Left lung (tissue), 10 donors: ENCODE data around the gene RNF175. TPM values are rescaled to one million over a fixed set of nuclear protein-coding genes. Genes with fewer than 3 reads are reported as not detected.

Experiments used
- ATAC-seq: fragments of 200-7000 bp; cut with Tn5 transposase; one replicate; pipeline ENCODE4 v1.9.1; 2020; ENCODE audit warnings: moderate library complexity
- DNase-seq, 4 donors: peaks; one replicate each; pipeline ENCODE4 v3.0.0-alpha.2; 2013 to 2020
- H3K27ac ChIP-seq, 2 donors: fragments of 200-600 bp; sonication (generic) in 1 of 2; one replicate each; pipeline versions ENCODE4 v1.5.0 to v1.8.0; 2020 to 2021
- H3K27me3 ChIP-seq, 2 donors: fragments of 200-600 bp; sonication (generic) in 1 of 2; one replicate each; pipeline versions ENCODE4 v1.5.0 to v1.8.0; 2020 to 2021
- H3K36me3 ChIP-seq, 2 donors: fragments of 200-600 bp; sonication (generic) in 1 of 2; one replicate each; pipeline versions ENCODE4 v1.5.0 to v1.8.0; 2020 to 2021
- H3K4me1 ChIP-seq, 2 donors: fragments of 200-600 bp; one replicate each; pipeline ENCODE4 v1.8.0; 2021
- H3K4me3 ChIP-seq, 2 donors: fragments of 200-600 bp; sonication (generic) in 1 of 2; one replicate each; pipeline versions ENCODE4 v1.5.0 to v1.8.0; 2020 to 2021; ENCODE audit warnings: mild to moderate bottlenecking in 1 of 2
- H3K9me3 ChIP-seq, 2 donors: fragments of 200-600 bp; sonication (generic) in 1 of 2; one replicate each; pipeline versions ENCODE4 v1.5.0 to v1.8.0; 2020 to 2021
- intact Hi-C, 2 donors: fragments of 100-400 bp; cut with DNase I; formaldehyde crosslinking; loops; one replicate each; pipeline versions ENCODE4 v1.11.2 to v1.14.2; 2022
- polyA plus RNA-seq, 6 donors: library from polyadenylated mRNA; unstranded; fragments of 120-200 nt; gene quantifications; one replicate each; pipeline ENCODE4 v1.2.1, GENCODE V29; 2013; ENCODE audit not compliant: insufficient read length in 6 of 6
- total RNA-seq, 2 donors: library from RNA; stranded (reverse); fragmentation: NEBNext Ultra II Directional; extraction: Animal tissue kit (Norgen Biotek cat#: 25700); gene quantifications; one replicate each; pipeline ENCODE4 v1.2.1, GENCODE V29; 2021
- TF ChIP-seq, protein P1 (sequence below), 2 donors: fragments of 200-600 bp; sonication (generic) in 1 of 2; IDR thresholded peaks; one replicate each; pipeline versions ENCODE4 v1.5.0 to v1.8.0; 2021; ENCODE audit warnings: antibody characterized with exemption in 2 of 2
- donor health status: DM: no; HTN: yes; CAD: no.
- donor health status: DM: no; HTN: no; CAD: no.

RNF175 gene
- total and polyA plus RNA-seq, 8 donors, result 0.23 to 9.5 (median 7.2) TPM; not detected in 1

DNA sequence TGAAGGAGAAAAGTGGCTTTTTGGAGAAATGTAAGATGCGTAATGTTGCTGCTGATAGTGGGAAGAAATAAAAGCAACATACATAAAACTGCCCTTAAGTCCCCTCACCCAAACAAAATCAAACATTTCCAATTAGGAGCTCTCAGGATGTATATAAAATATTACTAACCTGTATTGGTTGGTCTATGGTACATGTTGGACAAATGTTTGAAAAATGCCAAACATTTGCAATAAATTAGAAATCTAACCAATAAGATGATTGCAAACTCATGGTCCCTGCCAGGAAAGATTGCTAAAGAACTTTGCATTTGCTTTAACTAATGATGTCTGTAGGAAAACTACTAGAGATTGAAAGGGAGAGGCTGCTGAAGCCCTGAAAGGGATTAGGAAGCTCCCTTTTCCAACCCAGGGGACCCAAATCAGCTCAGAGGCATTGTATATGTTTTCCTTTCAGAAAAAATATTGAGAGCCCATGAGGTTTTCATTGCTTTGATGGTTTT, 27.3 kb upstream of the RNF175 start:
- H3K36me3 ChIP-seq, result no peaks in the 10 kb centered on the region
- DNase-seq (no peak), ATAC-seq (no peak)
- H3K27me3 ChIP-seq, result peaks cover 61 to 97% of the 10 kb centered on the region in 2 donors
- intact Hi-C loops, result loop anchor here in 1 of 2 donors (5.0 kb wide), 1 partner anchor 530 kb away; no protein-coding TSS in a partner anchor
- no peak overlapping the region for H3K27ac ChIP-seq
- peaks cover 7 to 35% of the 10 kb centered on the region in 2 donors for H3K4me1 ChIP-seq
- H3K9me3 ChIP-seq, result no peaks in the 10 kb centered on the region
- TF ChIP-seq, protein P1, sequence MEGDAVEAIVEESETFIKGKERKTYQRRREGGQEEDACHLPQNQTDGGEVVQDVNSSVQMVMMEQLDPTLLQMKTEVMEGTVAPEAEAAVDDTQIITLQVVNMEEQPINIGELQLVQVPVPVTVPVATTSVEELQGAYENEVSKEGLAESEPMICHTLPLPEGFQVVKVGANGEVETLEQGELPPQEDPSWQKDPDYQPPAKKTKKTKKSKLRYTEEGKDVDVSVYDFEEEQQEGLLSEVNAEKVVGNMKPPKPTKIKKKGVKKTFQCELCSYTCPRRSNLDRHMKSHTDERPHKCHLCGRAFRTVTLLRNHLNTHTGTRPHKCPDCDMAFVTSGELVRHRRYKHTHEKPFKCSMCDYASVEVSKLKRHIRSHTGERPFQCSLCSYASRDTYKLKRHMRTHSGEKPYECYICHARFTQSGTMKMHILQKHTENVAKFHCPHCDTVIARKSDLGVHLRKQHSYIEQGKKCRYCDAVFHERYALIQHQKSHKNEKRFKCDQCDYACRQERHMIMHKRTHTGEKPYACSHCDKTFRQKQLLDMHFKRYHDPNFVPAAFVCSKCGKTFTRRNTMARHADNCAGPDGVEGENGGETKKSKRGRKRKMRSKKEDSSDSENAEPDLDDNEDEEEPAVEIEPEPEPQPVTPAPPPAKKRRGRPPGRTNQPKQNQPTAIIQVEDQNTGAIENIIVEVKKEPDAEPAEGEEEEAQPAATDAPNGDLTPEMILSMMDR (IDR thresholded peaks at IDR 0.05), result no peak
- H3K4me3 ChIP-seq, result peak overlapping the region in 1 of 2 donors; percentile 10

DNA sequence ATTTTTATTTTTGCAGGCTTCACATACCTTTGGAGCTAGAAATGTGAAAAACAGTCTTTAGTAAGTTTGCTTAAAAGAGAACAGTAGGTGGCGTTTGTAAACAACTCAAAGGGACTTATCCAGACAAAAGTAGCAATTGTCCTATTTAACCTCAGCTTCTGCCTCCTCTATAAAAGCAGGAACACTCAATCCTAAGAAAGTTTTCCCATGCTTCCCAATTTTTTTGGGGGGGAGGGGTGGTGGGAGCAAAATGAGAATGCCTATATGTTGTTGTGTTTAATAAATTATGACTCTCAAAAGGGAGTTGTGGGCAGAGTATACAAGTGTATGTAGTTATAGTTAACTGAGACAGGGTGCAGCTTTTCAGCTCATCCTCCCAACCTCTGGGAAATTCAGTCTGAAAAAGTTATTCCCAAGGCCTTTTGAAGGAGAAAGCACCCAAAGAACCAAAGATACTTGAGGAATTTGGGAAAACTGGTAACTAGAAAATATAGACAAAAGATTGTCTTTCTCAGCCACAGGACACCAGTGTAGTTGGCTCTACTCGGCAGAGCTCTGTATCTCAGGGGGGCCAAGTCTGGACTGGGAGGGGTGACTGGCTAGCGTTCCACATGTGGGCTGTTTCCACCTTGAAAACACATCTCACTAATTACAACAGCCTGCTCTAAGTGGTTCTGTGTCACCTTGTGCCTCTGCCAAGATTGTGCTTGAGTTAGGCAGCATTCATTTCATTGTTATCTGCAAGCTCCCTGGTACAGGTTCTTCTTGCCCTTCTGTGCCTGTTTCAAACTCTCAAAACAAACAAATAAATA, 26.3 kb upstream of the RNF175 start:
- Histone ChIP-seq H3K4me1 (peaks cover 6 to 25% of the 10 kb centered on the region in 2 donors), H3K9me3 (no peaks in the 10 kb centered on the region), H3K4me3 (no peak overlapping the region), H3K27ac (no peak overlapping the region), H3K36me3 (no peaks in the 10 kb centered on the region), H3K27me3 (peaks cover 51 to 97% of the 10 kb centered on the region in 2 donors)
- ATAC-seq (peak; percentile 34), DNase-seq (no peak)
- intact Hi-C loops, result loop anchor here in 1 of 2 donors (5.0 kb wide), 1 partner anchor 531 kb away; no protein-coding TSS in a partner anchor
- TF ChIP-seq, protein P1 (IDR thresholded peaks at IDR 0.05), result no peak

DNA sequence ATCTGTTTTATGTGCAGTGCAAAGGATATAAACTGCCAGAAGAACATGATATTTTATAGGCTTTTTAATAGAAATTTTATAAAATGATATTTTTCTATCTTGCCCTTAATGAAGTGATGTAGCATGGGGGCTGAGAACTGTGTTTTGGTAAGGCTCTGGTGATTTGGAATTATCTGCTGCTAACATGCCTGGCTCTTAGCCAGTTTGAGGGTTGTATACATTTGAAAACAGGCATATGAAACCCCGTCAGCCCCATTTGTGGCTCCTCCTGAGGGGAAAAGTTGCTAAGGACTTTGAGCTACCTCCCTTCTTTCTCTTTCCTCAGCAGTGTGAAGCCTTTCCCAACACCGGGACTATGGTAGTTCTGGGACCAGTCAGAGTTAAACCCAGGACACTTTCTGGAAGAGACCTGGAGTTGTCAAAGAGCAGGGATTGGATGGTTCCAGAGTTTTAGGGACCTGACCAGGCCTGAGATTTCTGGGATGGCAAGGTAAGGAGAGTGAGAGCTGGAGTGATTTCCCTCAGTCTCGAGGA, 24.4 kb upstream of the RNF175 start:
- Histone ChIP-seq H3K27me3 (peaks cover 32 to 87% of the 10 kb centered on the region in 2 donors), H3K4me1 (peaks cover 6 to 10% of the 10 kb centered on the region in 2 donors), H3K9me3 (no peaks in the 10 kb centered on the region), H3K27ac (no peak overlapping the region), H3K36me3 (no peaks in the 10 kb centered on the region), H3K4me3 (no peak overlapping the region)
- ATAC-seq (no peak), DNase-seq (no peak)
- TF ChIP-seq, protein P1 (IDR thresholded peaks at IDR 0.05), result no peak
- intact Hi-C loops, result no loop called here

DNA sequence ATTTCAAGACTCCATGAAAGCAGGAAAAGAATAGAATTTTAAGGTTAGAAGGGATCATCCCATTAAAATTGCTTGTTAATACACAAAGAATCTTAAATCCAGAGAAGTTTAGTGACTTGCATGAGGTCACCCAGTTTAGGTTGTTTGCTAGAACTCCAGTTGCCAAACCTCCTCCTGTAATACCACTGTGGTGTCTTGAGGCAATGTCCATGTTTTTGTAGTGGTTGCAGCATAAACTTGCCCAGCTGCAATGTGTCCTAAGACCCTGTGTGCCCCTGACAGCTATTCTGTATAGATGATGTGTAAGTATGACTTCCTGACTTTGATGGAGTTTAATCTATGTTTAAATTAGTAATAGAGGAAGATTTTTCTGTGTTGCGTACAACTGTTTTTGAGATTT, 22.8 kb upstream of the RNF175 start:
- peaks cover 15 to 75% of the 10 kb centered on the region in 2 donors for H3K27me3 ChIP-seq
- no peak overlapping the region for H3K4me3 ChIP-seq
- no peak overlapping the region for H3K27ac ChIP-seq
- H3K36me3 ChIP-seq, result no peaks in the 10 kb centered on the region
- H3K9me3 ChIP-seq, result no peaks in the 10 kb centered on the region
- DNase-seq, result no peak
- no peaks in the 10 kb centered on the region for H3K4me1 ChIP-seq
- TF ChIP-seq, protein P1 (IDR thresholded peaks at IDR 0.05), result no peak
- intact Hi-C loops, result no loop called here
- no peak for ATAC-seq
